IMR-90 (cell line): ENCODE measurements around the gene STX5. TPM values are rescaled to one million over a fixed set of nuclear protein-coding genes. Genes with fewer than 3 reads are reported as not detected.

Experiments used
- ATAC-seq: fragments of 200-7000 bp; cut with Tn5 transposase; 2 replicates; pipeline ENCODE4 v1.9.1; 2020; ENCODE audit warnings: low read depth, mild to moderate bottlenecking, moderate library complexity
- BruUV-seq: library from RNA; stranded (reverse); fragments of 400-500 nt; replicated peaks from 2 replicates; lab custom pipeline; 2021; lab: Mats Ljungman, UMichigan
- CTCF ChIA-PET: fragments of 300-600 bp; formaldehyde crosslinking; extraction: SDS; loops from one replicate; lab custom pipeline; 2021; ENCODE audit warnings: antibody characterized with exemption; lab: Yijun Ruan, JAX
- POLR2A ChIA-PET: fragments of 300-600 bp; sonication (Branson Sonifier 250); formaldehyde crosslinking; loops from one replicate; lab custom pipeline; 2022; ENCODE audit warnings: antibody characterized with exemption; ENCODE audit not compliant: unreplicated experiment; lab: Charles Lee
- DNase-seq: peaks from one replicate; pipeline ENCODE4 v3.0.0; 2013
- H2AFZ ChIP-seq: replicated peaks from 2 replicates; pipeline ENCODE3; 2013; ENCODE audit warnings: low read length, mild to moderate bottlenecking; ENCODE audit not compliant: poor library complexity
- H2AK5ac ChIP-seq: 2 replicates; pipeline ENCODE4 v1.6.1; 2013; ENCODE audit warnings: low read depth, low read length, inconsistent platforms
- H2AK9ac ChIP-seq: replicated peaks from 2 replicates; pipeline ENCODE3; 2013; ENCODE audit warnings: mild to moderate bottlenecking, low read depth, low read length, moderate library complexity; ENCODE audit not compliant: poor library complexity
- H2BK120ac ChIP-seq: 2 replicates; pipeline ENCODE4 v1.6.1; 2013; ENCODE audit warnings: low read depth, low read length, inconsistent platforms
- H2BK15ac ChIP-seq: 3 replicates; pipeline ENCODE4 v1.6.1; 2013; ENCODE audit warnings: low read depth, low read length, inconsistent platforms
- H2BK20ac ChIP-seq: 2 replicates; pipeline ENCODE4 v1.6.1; 2013; ENCODE audit warnings: low read depth, mild to moderate bottlenecking, inconsistent platforms, low read length, moderate library complexity
- H2BK5ac ChIP-seq: 2 replicates; pipeline ENCODE4 v1.6.1; 2013; ENCODE audit warnings: mild to moderate bottlenecking, low read depth, low read length, inconsistent platforms; ENCODE audit not compliant: poor library complexity, severe bottlenecking
- H3K14ac ChIP-seq: replicated peaks from 2 replicates; pipeline ENCODE4 v1.6.1; 2013; ENCODE audit warnings: low read depth, low read length, inconsistent platforms
- H3K18ac ChIP-seq: 2 replicates; pipeline ENCODE4 v1.6.1; 2013; ENCODE audit warnings: low read depth, low read length, control low read depth
- H3K23ac ChIP-seq: 2 replicates; pipeline ENCODE4 v1.6.1; 2013; ENCODE audit warnings: low read depth, low read length, inconsistent platforms
- H3K27ac ChIP-seq: 2 replicates; pipeline ENCODE4 v1.5.1; 2013; ENCODE audit warnings: mild to moderate bottlenecking, control low read depth, low read length; ENCODE audit not compliant: insufficient read depth
- H3K27me3 ChIP-seq: 2 replicates; pipeline ENCODE4 v1.6.1; 2013; ENCODE audit warnings: low read length; ENCODE audit not compliant: control insufficient read depth, insufficient read depth
- H3K36me3 ChIP-seq: 2 replicates; pipeline ENCODE4 v1.6.1; 2013; ENCODE audit warnings: low read length, mixed read lengths; ENCODE audit not compliant: control insufficient read depth, insufficient read depth
- H3K4ac ChIP-seq: 2 replicates; pipeline ENCODE4 v1.6.1; 2013; ENCODE audit warnings: low read depth, low read length, inconsistent platforms
- H3K4me1 ChIP-seq: 2 replicates; pipeline ENCODE4 v1.6.1; 2013; ENCODE audit warnings: low read length, mixed read lengths; ENCODE audit not compliant: control insufficient read depth, insufficient read depth
- H3K4me2 ChIP-seq: 2 replicates; pipeline ENCODE4 v1.6.1; 2013; ENCODE audit warnings: low read depth, mild to moderate bottlenecking, control low read depth, low read length, moderate library complexity
- H3K4me3 ChIP-seq: 2 replicates; pipeline ENCODE4 v1.5.1; 2013; ENCODE audit warnings: low read depth, mild to moderate bottlenecking, control low read depth, low read length, moderate library complexity; ENCODE audit not compliant: insufficient read depth
- H3K56ac ChIP-seq: 2 replicates; pipeline ENCODE4 v1.6.1; 2013; ENCODE audit warnings: low read length, inconsistent platforms; ENCODE audit not compliant: insufficient read depth; ENCODE audit errors: extremely low read depth
- H3K79me1 ChIP-seq, 2 experiments: 2 replicates each; pipeline ENCODE4 v1.6.1; 2013; ENCODE audit warnings: low read length in 2 of 2, inconsistent platforms in 1 of 2, low read depth in 1 of 2
- H3K9ac ChIP-seq: 2 replicates; pipeline ENCODE4 v1.6.1; 2013; ENCODE audit warnings: low read depth, low read length, control low read depth
- H3K9me1 ChIP-seq: 2 replicates; pipeline ENCODE4 v1.6.1; 2013; ENCODE audit warnings: low read length, inconsistent platforms; ENCODE audit not compliant: insufficient read depth
- H3K9me3 ChIP-seq: 2 replicates; pipeline ENCODE4 v1.6.1; 2013; ENCODE audit warnings: low read length; ENCODE audit not compliant: control insufficient read depth, insufficient read depth
- H4K20me1 ChIP-seq: 2 replicates; pipeline ENCODE4 v1.6.1; 2013; ENCODE audit warnings: low read length, inconsistent platforms; ENCODE audit not compliant: insufficient read depth
- H4K5ac ChIP-seq: 2 replicates; pipeline ENCODE4 v1.6.1; 2013; ENCODE audit warnings: mild to moderate bottlenecking, low read depth, low read length, control low read depth
- H4K8ac ChIP-seq, 2 experiments: 2 replicates each; pipeline ENCODE4 v1.6.1; 2013; ENCODE audit warnings: low read depth in 2 of 2, low read length in 2 of 2, control low read depth in 1 of 2, inconsistent platforms in 1 of 2
- H4K91ac ChIP-seq: 2 replicates; pipeline ENCODE4 v1.6.1; 2013; ENCODE audit warnings: low read depth, low read length, inconsistent platforms; ENCODE audit not compliant: insufficient read depth
- BHLHE40 ChIP-seq: fragments of 150-350 bp; IDR thresholded peaks from 2 replicates; pipeline ENCODE4 v1.6.1; 2016; ENCODE audit warnings: mild to moderate bottlenecking, low read depth, low read length
- CEBPB ChIP-seq: IDR thresholded peaks from 2 replicates; pipeline ENCODE4 v1.6.1; 2012; ENCODE audit warnings: low read depth, low read length, improper control_type of control experiment
- CHD1 ChIP-seq: IDR thresholded peaks from 2 replicates; pipeline ENCODE4 v1.6.1; 2012; ENCODE audit warnings: low read depth, low read length, improper control_type of control experiment
- FOS ChIP-seq: fragments of 150-350 bp; IDR thresholded peaks from 2 replicates; pipeline ENCODE4 v1.6.1; 2016; ENCODE audit warnings: low read depth, low read length
- MAFK ChIP-seq: IDR thresholded peaks from 2 replicates; pipeline ENCODE4 v1.6.1; 2012; ENCODE audit warnings: low read depth, low read length, improper control_type of control experiment
- MAZ ChIP-seq: IDR thresholded peaks from 2 replicates; pipeline ENCODE4 v1.6.1; 2012; ENCODE audit warnings: low read depth, mild to moderate bottlenecking, low read length, improper control_type of control experiment, moderate library complexity, borderline replicate concordance
- MXI1 ChIP-seq: IDR thresholded peaks from 2 replicates; pipeline ENCODE4 v1.6.1; 2012; ENCODE audit warnings: low read depth, mild to moderate bottlenecking, low read length, moderate library complexity, borderline replicate concordance
- NFE2L2 ChIP-seq: fragments of 150-350 bp; IDR thresholded peaks from 2 replicates; pipeline ENCODE4 v1.6.1; 2016; ENCODE audit warnings: low read depth, mild to moderate bottlenecking, low read length
- POLR2A ChIP-seq: IDR thresholded peaks from 2 replicates; pipeline ENCODE4 v1.6.1; 2012; ENCODE audit warnings: mild to moderate bottlenecking, low read depth, low read length
- RAD21 ChIP-seq: IDR thresholded peaks from 2 replicates; pipeline ENCODE4 v1.6.1; 2012; ENCODE audit warnings: low read length, improper control_type of control experiment
- RCOR1 ChIP-seq: IDR thresholded peaks from 2 replicates; pipeline ENCODE4 v1.6.1; 2012; ENCODE audit warnings: mild to moderate bottlenecking, low read length, improper control_type of control experiment; ENCODE audit not compliant: insufficient replicate concordance
- RFX5 ChIP-seq: IDR thresholded peaks from 2 replicates; pipeline ENCODE4 v1.8.0; 2012; ENCODE audit warnings: low read depth, mild to moderate bottlenecking, low read length, moderate library complexity
- SMC3 ChIP-seq: fragments of 150-350 bp; IDR thresholded peaks from 2 replicates; pipeline ENCODE4 v1.6.1; 2016; ENCODE audit warnings: low read depth, mild to moderate bottlenecking, antibody characterized with exemption, low read length, moderate library complexity
- WGBS, 2 experiments: methylation state at CpG; one replicate each; pipeline versions ENCODE4 v1.1.5 to v1.1.7; 2013; ENCODE audit warnings: missing lambda C conversion rate in 2 of 2; ENCODE audit not compliant: insufficient read length in 1 of 2; ENCODE audit errors: extremely low coverage in 2 of 2; 5-methylcytosine and 5-hydroxymethylcytosine counted together
- dilution Hi-C: fragments of 300-500 bp; cut with HindIII; formaldehyde crosslinking; loops from one replicate; pipeline ENCODE4 v1.14.3; 2018; ENCODE audit warnings: low sequenced_read_pairs; ENCODE audit not compliant: unreplicated experiment
- in situ Hi-C: fragments of 300-500 bp; cut with MboI; formaldehyde crosslinking; loops from 3 replicates; pipeline ENCODE4 v1.14.3; 2019; ENCODE audit warnings: low sequenced_read_pairs, inconsistent platforms, mixed read lengths
- intact Hi-C: fragments of 100-400 bp; cut with micrococcal nuclease; formaldehyde crosslinking; loops from 2 replicates; pipeline ENCODE4 v1.10.0; 2022
- polyA plus RNA-seq, 3 experiments: library from polyadenylated mRNA; depleted of rRNA; stranded (reverse); fragments of >200 nt; gene quantifications; 2 replicates each; pipeline ENCODE4 v1.2.3, GENCODE V29; 2012; ENCODE audit warnings: low replicate concordance in 1 of 3
- total RNA-seq: library from RNA; depleted of rRNA; stranded (reverse); fragments of >200 nt; gene quantifications from 2 replicates; pipeline ENCODE4 v1.2.3, GENCODE V29; 2012
- TF ChIP-seq, protein P1 (sequence below): fragments of 150-350 bp; IDR thresholded peaks from 2 replicates; pipeline ENCODE4 v1.6.1; 2016; ENCODE audit warnings: low read depth, mild to moderate bottlenecking, low read length, moderate library complexity, borderline replicate concordance
- TF ChIP-seq, protein P2 (sequence below): fragments of 150-350 bp; IDR thresholded peaks from 2 replicates; pipeline ENCODE4 v1.6.1; 2017; ENCODE audit warnings: mild to moderate bottlenecking, antibody characterized with exemption, low read length, low read depth
- TF ChIP-seq, protein P3 (sequence below): conservative IDR thresholded peaks from 2 replicates; pipeline ENCODE4 v1.5.1; 2012; ENCODE audit warnings: mild to moderate bottlenecking, low read depth, low read length, improper control_type of control experiment

Gene STX5
- total and polyA plus RNA-seq, 2 of the 4 experiments (the other 2 are of a cell fraction): 43.1 to 49.5 TPM

DNA sequence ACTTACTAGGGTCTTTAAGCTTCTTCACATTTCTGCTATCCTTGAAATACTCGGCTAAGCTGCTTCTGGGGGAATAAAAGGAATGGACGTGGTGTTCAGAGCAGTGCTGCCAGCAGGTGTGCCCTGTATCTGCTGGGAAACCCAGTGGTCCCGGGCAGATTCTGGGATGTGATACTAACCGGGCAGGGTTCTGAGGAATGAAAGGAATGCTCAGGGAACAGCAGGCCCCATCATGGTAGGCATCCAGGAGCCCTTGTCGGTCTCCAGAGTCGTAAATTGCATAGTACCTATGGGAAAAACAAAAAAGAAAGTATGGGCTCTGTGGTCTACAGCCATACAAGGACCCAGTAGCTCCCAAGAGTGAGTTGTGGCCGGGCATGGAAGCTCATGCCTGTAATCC lies 35.6 kb downstream of the STX5 start:
- Histone ChIP-seq H3K4ac (no peak overlapping the region), H2BK20ac (no peak overlapping the region), H2BK5ac (no peak overlapping the region), H3K56ac (no peak overlapping the region), H2BK15ac (no peak overlapping the region), H3K4me1 (peaks cover 5% of the 10 kb centered on the region), H3K4me3 (no peak overlapping the region), H4K8ac (no peak overlapping the region), H4K20me1 (peaks cover 8% of the 10 kb centered on the region), H3K14ac (no peak overlapping the region), H3K18ac (no peak overlapping the region), H4K5ac (no peak overlapping the region), H3K9me3 (no peaks in the 10 kb centered on the region), H3K79me1 (peaks cover 8 to 30% of the 10 kb centered on the region in 2 experiments), H2BK120ac (no peak overlapping the region), H3K4me2 (no peak overlapping the region), H3K27ac (no peak overlapping the region), H3K9ac (no peak overlapping the region), H3K27me3 (no peaks in the 10 kb centered on the region), H2AK5ac (no peak overlapping the region), H4K91ac (no peak overlapping the region), H3K23ac (no peak overlapping the region), H2AFZ (no peak overlapping the region), H3K9me1 (no peaks in the 10 kb centered on the region), H3K36me3 (peaks cover 76% of the 10 kb centered on the region), H2AK9ac (no peak overlapping the region)
- ChIA-PET POLR2A (interaction anchor here (0.6 kb wide), 1 partner anchor 10 kb away, joined by 10 read pairs; no protein-coding TSS in a partner anchor), CTCF (no interaction called here)
- in situ Hi-C loops (no loop called here), dilution Hi-C loops (no loop called here), intact Hi-C loops (no loop called here)
- no TSS peak for BruUV-seq
- TF ChIP-seq RFX5: no peak
- no peak for TF ChIP-seq MXI1
- TF ChIP-seq RCOR1: no peak
- no peak for TF ChIP-seq SMC3
- TF ChIP-seq RAD21: no peak
- TF ChIP-seq BHLHE40: no peak
- TF ChIP-seq, protein P1, sequence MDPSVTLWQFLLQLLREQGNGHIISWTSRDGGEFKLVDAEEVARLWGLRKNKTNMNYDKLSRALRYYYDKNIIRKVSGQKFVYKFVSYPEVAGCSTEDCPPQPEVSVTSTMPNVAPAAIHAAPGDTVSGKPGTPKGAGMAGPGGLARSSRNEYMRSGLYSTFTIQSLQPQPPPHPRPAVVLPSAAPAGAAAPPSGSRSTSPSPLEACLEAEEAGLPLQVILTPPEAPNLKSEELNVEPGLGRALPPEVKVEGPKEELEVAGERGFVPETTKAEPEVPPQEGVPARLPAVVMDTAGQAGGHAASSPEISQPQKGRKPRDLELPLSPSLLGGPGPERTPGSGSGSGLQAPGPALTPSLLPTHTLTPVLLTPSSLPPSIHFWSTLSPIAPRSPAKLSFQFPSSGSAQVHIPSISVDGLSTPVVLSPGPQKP: no peak
- TF ChIP-seq, protein P2, sequence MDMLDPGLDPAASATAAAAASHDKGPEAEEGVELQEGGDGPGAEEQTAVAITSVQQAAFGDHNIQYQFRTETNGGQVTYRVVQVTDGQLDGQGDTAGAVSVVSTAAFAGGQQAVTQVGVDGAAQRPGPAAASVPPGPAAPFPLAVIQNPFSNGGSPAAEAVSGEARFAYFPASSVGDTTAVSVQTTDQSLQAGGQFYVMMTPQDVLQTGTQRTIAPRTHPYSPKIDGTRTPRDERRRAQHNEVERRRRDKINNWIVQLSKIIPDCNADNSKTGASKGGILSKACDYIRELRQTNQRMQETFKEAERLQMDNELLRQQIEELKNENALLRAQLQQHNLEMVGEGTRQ: no peak
- no peak for TF ChIP-seq CHD1
- no peak for TF ChIP-seq POLR2A
- TF ChIP-seq FOS: no peak
- no peak for TF ChIP-seq CEBPB
- no peak for TF ChIP-seq MAZ
- TF ChIP-seq, protein P3, sequence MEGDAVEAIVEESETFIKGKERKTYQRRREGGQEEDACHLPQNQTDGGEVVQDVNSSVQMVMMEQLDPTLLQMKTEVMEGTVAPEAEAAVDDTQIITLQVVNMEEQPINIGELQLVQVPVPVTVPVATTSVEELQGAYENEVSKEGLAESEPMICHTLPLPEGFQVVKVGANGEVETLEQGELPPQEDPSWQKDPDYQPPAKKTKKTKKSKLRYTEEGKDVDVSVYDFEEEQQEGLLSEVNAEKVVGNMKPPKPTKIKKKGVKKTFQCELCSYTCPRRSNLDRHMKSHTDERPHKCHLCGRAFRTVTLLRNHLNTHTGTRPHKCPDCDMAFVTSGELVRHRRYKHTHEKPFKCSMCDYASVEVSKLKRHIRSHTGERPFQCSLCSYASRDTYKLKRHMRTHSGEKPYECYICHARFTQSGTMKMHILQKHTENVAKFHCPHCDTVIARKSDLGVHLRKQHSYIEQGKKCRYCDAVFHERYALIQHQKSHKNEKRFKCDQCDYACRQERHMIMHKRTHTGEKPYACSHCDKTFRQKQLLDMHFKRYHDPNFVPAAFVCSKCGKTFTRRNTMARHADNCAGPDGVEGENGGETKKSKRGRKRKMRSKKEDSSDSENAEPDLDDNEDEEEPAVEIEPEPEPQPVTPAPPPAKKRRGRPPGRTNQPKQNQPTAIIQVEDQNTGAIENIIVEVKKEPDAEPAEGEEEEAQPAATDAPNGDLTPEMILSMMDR: no peak
- TF ChIP-seq MAFK: no peak
- no peak for TF ChIP-seq NFE2L2
- DNase-seq (no peak), ATAC-seq (no peak)
- 82% methylated on average over 2 of the region's 7 CpGs; no CpG with 5 or more reads in 1 of the 2 experiments for WGBS, 2 experiments
